ENCODE data around the gene NOS3. TPM values are rescaled to one million over a fixed set of nuclear protein-coding genes. Genes with fewer than 3 reads are reported as not detected.
A peak's percentile ranks its signal among the peaks of the same experiment; 100 is the strongest.

NOS3 gene
- total RNA-seq, 1 donor from 2014 or later, result 1.0 TPM

DNA sequence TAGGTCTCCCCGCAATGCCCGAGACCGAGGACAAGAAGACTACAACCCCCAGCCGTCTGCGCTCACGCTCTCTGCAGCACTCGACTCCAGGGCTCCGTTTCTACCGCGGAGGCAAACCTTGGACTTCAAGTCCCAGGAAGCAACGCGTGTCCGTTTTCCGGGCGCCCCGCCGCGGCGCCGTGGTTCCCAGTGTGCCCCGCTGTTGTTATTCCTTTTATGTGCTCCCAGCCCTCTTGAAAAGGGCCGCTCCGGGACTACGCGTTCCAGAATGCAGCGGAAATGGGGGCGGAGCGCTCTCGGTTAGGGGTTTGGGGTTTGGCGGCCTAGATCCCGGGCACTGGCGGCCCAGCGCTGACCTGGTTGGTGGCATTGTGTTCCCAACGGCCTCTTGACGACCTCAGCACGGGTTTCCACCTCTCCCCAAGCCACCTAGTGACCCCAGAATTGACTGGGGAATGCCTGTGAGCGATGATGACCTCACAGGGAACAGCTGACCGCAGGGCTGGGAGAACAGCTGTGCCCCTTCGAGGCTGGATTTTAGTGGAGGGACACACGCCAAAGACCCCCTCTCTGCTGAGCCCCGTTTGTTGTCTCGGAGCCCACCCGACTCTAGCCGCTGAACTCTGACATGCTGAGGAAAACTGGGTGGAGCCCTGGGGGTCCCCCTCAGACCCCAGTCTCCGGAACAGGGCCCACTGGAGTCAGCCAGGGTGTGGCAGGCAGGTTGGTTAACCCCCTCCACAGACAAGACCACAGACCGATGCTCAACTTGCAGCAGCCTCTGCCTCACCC lies 67.4 kb downstream of the NOS3 start:
- peak overlapping the region; percentile 26 for H3K4me3 ChIP-seq (ENCODE audit: low read depth, low read length)
- no peaks in the 10 kb centered on the region for H3K27me3 ChIP-seq (ENCODE audit: control insufficient read depth, insufficient read depth, low read length)
- peak; percentile 99 for DNase-seq (ENCODE audit: low read depth)
- H3K36me3 ChIP-seq (ENCODE audit: control insufficient read depth, insufficient read depth, low read length), result no peaks in the 10 kb centered on the region
- TF ChIP-seq, protein P1, sequence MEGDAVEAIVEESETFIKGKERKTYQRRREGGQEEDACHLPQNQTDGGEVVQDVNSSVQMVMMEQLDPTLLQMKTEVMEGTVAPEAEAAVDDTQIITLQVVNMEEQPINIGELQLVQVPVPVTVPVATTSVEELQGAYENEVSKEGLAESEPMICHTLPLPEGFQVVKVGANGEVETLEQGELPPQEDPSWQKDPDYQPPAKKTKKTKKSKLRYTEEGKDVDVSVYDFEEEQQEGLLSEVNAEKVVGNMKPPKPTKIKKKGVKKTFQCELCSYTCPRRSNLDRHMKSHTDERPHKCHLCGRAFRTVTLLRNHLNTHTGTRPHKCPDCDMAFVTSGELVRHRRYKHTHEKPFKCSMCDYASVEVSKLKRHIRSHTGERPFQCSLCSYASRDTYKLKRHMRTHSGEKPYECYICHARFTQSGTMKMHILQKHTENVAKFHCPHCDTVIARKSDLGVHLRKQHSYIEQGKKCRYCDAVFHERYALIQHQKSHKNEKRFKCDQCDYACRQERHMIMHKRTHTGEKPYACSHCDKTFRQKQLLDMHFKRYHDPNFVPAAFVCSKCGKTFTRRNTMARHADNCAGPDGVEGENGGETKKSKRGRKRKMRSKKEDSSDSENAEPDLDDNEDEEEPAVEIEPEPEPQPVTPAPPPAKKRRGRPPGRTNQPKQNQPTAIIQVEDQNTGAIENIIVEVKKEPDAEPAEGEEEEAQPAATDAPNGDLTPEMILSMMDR (IDR thresholded peaks at IDR 0.05; ENCODE audit: insufficient read depth, low read length, poor library complexity, severe bottlenecking), result no peak

DNA sequence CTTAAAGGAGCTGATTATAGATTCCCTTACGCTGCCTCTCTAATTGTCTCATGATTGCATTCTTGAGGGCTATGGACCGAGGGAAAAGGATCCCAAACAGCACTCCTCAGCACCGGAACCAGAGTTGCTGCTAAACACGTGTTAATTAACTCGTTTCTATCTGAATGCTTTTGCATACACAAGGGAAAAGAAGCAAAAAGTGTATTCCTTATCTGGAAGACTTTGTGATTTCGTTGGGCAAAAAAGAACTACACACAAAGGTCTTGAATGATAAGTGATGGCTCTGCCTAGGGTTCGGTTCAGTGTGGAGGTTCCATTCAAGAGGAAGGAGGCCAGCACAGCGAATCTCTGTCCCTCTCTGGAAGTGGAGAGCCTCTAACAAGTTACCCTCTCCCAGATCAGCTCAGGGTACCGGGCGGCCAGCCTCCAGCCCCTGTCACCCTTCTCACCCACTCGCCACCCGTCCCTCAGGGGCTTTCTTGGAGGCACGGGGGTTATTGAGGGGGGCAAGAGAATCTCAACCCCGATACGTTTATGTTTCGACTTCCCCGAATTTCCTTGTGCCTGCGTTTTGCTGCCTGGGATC lies 68.1 kb downstream of the NOS3 start:
- no peaks in the 10 kb centered on the region for H3K36me3 ChIP-seq (ENCODE audit: control insufficient read depth, insufficient read depth, low read length)
- no peak for DNase-seq (ENCODE audit: low read depth)
- H3K27me3 ChIP-seq (ENCODE audit: control insufficient read depth, insufficient read depth, low read length), result no peaks in the 10 kb centered on the region
- H3K4me3 ChIP-seq (ENCODE audit: low read depth, low read length), result peak overlapping the region; percentile 79
- TF ChIP-seq, protein P1 (IDR thresholded peaks at IDR 0.05; ENCODE audit: insufficient read depth, low read length, poor library complexity, severe bottlenecking), result no peak

DNA sequence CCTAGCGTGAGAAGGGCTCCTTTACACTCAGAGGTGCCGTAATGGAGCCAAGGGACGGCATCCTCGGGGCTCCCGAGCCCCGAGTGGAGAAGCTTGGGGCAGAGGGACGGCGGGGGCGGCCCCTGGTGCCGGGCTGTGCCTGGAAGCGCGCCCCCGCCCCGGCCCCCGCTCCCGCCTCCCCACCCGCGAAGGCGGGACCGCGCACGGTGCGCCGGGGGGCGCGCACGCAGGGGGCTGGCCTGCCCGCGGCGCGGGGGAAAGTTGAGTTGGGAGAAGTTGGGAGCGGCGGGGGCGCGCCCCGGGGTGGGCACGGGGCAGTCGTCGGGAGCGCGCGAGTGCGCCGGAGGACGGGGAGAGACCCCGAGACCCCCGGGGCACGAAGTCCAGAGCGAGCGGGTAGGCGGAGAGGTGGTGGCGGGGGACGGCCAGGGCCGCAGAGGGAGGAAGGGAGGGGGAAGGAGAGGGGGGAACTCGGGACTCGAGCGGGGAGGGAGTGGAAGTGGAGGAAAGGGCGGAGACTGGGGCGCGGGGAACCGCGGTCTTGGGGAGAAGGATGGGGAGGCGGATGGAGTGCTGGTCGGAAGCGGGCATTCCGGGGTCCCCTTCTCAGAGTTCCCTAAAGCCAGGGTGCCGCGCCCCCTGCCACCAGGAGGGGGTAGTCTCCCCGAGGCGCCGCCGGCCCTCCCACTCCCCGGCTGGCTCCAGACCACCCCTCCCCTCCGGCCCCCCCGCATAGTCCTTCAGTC lies 68.7 kb downstream of the NOS3 start, which contains the start of gene SLC4A2:
TSS of gene SLC4A2 (plus strand) at position 223 of the 746 bp plus-strand sequence. CDS start 2,399 bp downstream, outside the sequence.
- TF ChIP-seq, protein P1 (IDR thresholded peaks at IDR 0.05; ENCODE audit: insufficient read depth, low read length, poor library complexity, severe bottlenecking), result peak; percentile 59
- Histone ChIP-seq H3K36me3 (ENCODE audit: control insufficient read depth, insufficient read depth, low read length) (no peaks in the 10 kb centered on the region), H3K27me3 (ENCODE audit: control insufficient read depth, insufficient read depth, low read length) (no peaks in the 10 kb centered on the region), H3K4me3 (ENCODE audit: low read depth, low read length) (peak within 1 kb of the TSS; percentile 79)
- DNase-seq (ENCODE audit: low read depth), result no peak

DNA sequence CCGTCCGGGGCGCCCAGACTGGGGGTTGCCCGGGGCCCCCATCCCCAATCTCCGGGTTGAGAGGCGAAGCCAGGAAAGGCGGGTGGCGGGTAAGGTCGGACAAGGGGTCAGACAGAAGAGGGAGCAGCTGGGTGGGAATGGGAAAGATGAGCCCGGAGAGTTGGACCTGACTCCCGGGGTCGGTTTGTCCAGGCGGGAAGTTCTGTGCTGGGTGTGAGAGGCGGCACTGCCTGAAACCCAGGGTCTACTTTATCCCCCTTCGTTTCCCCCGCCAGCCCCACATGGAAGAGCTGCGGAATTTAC lies 69.2 kb downstream of the NOS3 start:
- TF ChIP-seq, protein P1 (IDR thresholded peaks at IDR 0.05; ENCODE audit: insufficient read depth, low read length, poor library complexity, severe bottlenecking), result no peak
- no peaks in the 10 kb centered on the region for H3K36me3 ChIP-seq (ENCODE audit: control insufficient read depth, insufficient read depth, low read length)
- DNase-seq (ENCODE audit: low read depth), result no peak
- no peaks in the 10 kb centered on the region for H3K27me3 ChIP-seq (ENCODE audit: control insufficient read depth, insufficient read depth, low read length)
- peak overlapping the region; percentile 79 for H3K4me3 ChIP-seq (ENCODE audit: low read depth, low read length)

DNA sequence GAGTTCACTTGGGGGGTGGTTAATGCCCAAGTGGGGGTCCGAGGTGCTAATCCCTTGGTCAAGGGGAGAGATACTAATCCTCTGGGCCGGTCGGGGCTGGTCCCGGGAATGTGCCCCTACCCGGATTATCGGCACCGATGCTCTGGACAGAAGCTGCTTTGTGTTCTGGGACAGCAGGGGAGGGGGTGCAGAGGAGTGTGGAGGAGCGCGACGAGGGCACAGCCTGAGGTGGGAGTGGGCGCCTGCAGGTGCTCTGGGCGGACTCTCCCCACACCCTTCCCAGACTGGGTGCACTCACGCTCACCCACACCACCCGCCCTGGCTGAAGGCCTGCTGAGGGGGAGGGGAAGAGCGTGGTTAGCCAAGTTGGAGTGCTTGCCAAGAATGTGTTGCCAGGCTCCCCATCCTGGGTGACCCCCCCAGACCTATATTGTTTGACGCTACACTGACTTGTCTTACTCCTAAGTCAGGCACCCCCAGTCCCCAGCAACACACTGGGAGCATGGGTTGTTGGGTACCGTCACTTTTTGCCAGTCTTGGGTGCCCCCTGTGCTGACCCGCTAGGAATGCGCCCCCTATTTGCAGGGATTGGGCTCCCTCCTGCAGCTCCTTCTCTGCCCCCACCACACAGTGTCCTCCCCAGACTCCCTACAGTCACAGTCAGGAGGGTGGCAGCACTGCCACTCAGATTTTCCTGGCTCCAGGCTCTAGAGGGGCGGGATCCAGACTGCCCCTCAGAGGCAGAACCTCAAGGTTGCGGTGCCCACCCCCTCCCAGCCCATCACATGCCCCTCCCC lies 69.8 kb downstream of the NOS3 start:
- TF ChIP-seq, protein P1 (IDR thresholded peaks at IDR 0.05; ENCODE audit: insufficient read depth, low read length, poor library complexity, severe bottlenecking), result peak; percentile 32
- H3K27me3 ChIP-seq (ENCODE audit: control insufficient read depth, insufficient read depth, low read length), result no peaks in the 10 kb centered on the region
- H3K36me3 ChIP-seq (ENCODE audit: control insufficient read depth, insufficient read depth, low read length), result no peaks in the 10 kb centered on the region
- peak overlapping the region; percentile 79 for H3K4me3 ChIP-seq (ENCODE audit: low read depth, low read length)
- DNase-seq (ENCODE audit: low read depth), result no peak

Data from kidney epithelial cell (primary cell).